Measurements from ENCODE around the gene BMPER.

BMPER gene

DNA sequence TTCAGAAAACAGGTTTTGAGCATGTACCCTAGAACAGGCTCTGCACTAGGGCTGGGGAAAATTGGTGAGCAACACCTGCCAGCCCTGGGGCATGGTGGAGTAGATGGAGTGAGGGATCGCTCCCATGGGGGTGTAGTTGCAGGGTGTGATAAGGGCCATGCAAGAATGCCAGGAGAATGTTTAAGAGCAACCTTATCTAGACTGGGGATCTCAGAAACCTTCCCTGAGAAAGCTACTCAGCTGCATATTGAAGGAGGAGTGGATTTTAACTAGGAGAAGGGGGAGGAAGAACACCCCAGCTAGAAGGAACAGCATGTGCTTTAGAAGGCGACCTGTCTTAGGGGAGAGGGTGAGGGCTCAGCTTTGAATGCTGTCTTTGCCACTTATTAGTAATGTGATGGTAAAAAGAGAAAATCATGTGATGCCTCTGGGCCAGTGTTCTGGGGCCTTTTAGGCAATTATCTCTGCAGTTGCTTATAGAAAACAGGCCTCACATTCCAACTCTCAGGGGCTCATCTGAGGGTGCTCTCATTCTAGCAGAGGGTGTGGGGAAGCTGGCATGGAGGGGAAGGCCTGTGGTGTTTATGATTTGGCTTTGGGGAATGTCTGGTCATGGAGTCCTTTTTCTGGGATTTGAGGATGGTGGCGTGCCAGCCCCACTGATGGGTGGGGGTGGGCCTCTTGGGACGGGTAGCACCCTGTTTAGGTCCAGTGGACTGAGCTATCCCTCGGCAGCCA, 225.4 kb downstream of the BMPER start:
- in situ Hi-C loops (cut with HindIII; ENCODE audit: low sequenced_read_pairs): no loop called here

DNA sequence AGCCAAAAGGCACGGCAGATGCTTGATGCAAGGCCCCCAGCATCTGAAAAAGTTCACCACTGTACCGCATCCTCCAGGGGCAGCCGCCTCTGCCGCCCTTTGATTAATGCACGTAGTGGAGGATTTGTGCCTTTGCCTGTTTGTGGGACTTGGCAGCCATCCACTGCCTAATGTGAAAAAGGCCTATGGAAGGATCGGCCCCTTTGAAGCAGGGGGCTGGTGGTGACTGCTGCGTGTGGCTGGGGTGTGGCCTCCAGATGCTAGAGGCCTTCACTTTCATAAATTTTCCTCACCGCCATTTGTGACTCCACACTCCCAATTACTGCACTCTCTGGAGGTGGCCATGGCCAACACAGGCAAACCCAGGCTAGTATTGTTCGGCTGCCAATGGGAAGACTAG, 226.0 kb downstream of the BMPER start:
- in situ Hi-C loops (cut with HindIII; ENCODE audit: low sequenced_read_pairs): no loop called here

DNA sequence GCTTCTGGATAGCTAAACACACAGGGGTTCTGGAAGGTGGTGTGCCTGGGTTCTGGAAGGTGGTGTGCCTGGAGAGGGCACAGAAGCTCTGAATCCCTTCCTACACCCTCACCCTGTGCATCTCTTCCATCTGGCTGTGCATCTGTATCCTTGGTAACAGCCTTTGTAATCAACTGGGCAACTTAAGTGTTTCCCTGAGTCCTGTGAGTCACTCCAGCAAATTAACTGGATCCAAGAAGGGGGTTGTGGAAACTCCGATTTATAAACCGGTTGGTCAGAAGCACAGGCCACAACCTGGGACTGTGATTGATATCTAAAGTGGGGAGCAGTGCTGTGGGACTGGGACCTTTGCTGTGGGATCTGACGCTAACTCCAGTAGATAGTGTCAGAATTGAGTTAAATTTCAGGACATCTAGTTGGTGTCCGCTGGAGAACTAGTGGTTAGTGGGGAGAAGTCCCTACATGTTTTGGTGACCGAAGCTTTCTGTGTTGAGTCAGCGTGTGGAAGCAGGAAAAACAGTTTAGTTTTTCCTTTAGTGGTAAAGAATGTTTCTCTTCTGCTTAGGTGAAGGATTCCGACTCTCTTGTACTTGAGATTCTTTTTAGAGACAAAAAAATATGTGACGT, 228.1 kb downstream of the BMPER start:
- in situ Hi-C loops (cut with HindIII; ENCODE audit: low sequenced_read_pairs): no loop called here

DNA sequence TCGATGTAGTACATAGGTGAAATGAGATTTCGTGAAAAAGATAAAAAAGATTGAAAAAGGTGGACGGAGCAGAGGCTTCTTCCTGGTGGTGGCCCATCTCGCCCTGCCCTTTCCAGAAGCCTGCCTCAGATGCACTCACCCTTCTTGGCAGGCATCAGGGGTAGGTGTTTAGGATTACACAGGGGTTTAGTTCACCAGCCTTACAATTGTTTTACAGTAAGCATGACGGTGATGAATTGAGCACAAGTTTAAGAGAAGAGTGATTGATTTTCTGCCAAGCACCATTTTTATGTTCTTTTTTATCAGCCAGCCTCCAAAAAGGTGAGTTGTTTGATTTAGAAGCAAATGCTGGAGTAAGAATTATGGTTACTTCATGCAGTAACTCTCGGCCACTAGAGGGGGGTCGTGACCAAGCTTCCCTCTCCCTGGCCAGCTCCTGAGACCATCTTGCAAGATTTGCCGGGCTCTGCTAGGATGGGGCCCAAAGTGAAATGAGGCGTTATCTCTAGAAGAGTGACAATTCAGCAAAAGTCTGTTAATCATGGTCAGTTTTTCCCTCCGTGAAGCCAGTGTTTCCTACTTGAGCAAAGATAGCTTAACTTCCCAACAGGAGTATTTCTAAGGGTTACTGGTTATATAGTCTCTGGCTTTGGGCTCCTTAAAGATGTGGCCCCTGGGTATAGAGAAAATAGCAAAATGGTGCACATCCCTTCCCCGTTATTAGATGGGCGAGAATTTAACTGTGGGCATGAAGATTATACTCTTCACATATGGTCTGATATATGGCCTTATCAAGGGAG, 228.8 kb downstream of the BMPER start:
- in situ Hi-C loops (cut with HindIII; ENCODE audit: low sequenced_read_pairs): no loop called here

DNA sequence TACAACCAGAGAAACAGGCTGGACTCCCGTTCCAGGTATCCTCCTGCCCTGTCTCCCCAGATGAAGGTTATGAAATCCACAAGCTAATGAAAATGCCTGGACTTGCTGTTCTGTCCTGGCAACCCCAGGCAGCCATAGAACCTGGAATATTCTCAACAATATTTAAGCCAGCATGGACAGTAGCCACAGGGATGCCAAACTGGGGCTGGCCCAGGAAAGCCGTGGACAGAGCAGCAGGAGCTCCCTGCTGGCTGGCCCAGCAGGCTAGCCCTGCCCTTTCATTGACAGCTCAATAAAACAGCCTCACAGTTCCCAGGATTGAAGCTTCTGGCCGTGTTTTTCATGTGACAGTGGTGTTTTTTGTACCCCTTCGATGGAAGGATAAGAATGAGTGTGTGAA, 230.6 kb downstream of the BMPER start:
- in situ Hi-C loops (cut with HindIII; ENCODE audit: low sequenced_read_pairs): no loop called here

DNA sequence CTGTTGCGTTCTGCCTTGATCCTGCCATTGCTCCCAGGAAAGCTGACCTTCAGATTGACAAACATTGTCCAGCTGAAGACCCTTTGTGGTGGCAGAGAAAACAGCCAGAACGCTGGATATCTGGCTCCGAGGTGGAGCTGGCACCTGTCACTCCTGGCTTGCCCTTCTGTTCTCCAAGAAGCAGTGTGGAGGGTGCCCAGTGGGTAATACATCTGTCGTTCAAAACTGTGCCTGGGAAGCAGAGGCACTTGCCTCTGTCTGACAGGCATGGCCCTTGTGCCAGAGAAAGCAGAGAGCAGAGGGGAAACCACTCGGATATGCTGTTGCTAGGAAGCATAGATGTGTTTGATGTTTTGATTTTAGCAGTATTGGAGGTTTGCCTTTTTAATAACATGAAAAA, 231.4 kb downstream of the BMPER start:
- in situ Hi-C loops (cut with HindIII; ENCODE audit: low sequenced_read_pairs): no loop called here

DNA sequence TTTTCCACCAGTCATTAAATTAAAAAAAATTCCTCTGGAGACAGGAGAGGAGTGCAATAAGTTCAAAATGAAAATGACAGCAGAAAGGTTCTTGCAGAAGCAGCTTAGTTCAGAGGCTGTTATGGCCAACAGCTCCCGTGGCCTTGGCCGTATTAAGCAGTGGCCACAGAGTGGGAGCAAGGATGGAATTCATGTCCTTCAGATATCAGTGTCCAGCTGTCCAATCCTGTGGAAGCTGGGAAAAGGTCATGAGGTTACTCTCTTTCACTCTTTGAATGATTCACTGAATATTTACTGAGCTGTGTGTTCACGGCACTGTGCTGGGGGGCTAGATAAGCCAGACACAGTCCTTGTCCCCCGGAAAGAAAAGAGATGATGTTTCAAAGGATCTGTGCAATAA, 231.8 kb downstream of the BMPER start:
- in situ Hi-C loops (cut with HindIII; ENCODE audit: low sequenced_read_pairs): no loop called here

DNA sequence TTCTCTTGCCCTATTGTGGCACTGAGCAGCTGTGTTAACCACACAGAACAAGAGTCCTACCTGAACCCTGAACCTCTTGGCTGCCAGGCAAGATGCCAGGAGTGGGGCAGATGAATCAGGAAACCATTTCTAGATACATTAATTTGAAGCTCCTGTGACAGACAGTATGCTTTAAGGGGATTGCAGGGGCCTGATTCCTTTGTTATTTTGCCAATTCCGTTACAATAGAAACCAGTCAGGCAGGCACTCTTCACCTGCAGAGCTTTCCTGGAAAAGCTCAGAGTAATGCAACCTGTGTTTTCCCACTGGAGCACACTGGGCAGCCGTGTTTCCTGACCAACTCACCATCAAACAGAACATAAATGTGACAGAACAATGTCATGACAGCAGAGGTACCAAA, 233.1 kb downstream of the BMPER start:
- in situ Hi-C loops (cut with HindIII; ENCODE audit: low sequenced_read_pairs): no loop called here

DNA sequence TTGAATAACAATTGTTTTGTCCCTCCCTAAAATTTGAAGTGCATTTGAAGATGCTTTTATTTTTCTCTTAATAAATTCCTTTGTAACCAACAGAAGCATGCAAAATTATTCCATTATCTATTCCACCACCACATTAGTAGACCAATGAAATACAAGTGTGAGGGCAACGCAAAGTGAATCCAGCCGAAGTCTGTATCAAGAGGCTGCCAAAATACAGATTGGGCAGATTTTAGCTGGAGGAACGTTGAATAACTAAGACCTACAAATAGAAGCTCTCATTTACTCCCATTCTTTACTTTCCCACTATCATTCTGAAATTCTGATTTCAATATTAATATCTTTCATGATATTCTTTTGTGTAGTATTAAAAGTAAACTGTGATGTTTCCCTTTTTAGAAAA, 233.7 kb downstream of the BMPER start:
- in situ Hi-C loops (cut with HindIII; ENCODE audit: low sequenced_read_pairs): no loop called here

DNA sequence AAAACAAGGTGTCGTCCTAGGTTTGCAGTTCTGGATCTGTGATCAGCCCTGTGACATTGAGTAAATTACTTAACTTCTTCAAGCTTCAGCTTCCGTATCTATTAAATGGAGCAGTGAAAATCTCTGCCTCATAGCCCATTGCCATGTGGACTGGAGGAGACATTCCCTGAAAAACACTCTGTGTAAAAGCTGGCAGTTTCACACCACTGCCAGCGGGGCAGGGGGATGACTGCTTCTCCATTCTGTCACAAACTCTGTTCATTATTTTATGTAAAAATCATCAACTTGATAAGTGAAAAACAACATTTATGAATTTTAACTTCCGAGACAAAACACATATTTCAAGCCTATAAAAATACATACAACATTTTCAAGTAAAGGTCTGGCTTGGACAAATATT, 234.7 kb downstream of the BMPER start:
- in situ Hi-C loops (cut with HindIII; ENCODE audit: low sequenced_read_pairs): no loop called here

DNA sequence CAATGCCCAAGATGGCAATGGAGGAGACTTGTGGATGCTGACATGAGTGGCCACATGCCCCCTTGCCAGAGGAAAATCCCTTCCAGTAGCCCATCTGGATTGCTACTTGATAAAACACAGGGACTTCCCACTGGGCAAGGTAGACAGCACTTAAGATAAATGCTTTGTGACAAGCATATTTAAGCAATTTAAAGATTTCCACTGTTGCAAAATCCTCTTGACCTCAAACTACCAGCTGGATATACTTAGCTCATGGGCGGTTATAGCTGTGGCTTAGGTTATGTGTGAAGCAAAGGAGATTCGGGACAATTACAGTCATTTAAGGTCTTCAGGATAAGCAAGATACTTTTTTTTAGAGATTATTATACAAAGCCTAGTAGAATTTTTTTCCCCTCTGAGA, 238.1 kb downstream of the BMPER start:
- in situ Hi-C loops (cut with HindIII; ENCODE audit: low sequenced_read_pairs): no loop called here

DNA sequence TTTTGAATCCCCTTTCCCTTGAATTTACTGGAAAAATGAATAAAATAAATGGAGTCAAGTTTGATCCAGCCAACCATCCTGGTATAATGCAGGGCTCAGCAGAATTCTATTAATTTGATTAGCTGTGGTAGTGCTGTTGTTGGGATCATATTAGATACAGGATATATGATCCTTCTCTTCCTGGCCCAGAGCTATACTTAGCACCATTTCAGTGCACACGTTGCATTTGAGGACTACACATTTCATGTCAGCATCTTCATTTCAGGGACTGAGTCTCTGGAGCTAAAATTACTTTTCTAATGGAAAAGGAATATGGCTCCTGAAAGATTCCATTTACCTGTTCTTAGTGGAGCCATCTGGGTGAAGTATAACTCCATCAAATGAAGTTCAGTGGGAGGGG, 240.3 kb downstream of the BMPER start:
- in situ Hi-C loops (cut with HindIII; ENCODE audit: low sequenced_read_pairs): no loop called here

DNA sequence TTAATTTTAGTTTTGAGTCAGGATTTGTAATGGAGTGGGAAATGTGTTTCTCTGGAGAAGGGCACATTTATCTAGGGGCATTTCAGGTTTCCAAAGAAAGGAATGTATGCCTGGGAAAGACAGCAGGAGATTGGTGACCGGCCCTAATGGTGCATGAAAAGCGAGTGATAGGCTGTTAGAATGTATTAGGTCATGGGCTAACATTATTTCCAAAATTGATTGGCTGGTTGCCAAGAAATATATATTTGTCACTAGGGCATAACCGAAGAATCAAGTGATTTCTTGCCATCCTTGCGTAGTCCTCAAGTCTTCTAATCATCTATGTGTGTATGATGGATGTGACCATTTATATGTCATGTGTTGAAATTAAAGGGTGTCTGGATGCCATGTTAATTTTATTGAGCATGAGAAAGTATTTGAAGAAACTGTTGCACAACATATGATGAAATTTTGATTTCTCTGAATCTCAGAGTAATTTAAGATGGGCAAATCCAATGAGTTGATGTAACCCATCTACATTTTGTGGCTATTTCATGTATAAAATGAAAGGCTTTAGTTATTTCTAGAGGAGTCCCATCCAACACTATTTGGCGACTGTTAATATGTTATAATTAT, 248.4 kb downstream of the BMPER start:
- in situ Hi-C loops (cut with HindIII; ENCODE audit: low sequenced_read_pairs): no loop called here

DNA sequence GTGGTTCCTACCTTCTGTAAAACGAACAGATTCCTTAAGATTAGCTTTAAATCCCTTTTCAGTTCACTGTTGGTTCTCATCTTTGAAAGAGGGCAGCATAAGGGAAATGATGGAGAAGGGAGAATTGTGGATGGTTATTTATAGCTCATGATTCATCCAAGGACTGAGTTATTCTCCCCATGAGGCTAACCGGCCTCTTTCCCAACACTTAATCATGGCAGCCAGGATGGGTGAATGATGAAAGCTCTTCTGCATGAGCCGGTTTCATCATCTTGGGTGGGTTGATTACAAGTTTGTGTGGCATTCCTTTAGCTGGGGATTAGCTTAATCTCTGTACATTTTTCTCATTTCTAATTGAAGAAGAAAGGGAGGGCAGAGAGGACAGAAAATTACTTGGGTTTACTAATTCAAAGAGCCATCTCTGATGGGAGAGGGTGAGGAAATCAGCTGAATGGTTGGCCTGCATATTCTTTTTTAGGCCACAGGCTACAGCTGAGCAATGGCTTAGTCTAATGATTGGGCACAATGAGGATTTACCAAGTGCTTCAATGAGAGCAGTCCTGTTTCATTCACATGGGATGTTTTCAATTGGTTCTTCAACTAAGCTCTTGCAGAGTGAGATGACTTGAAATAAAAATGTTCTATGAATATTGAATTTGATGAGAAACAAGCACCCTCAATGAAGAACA, 250.0 kb downstream of the BMPER start:
- in situ Hi-C loops (cut with HindIII; ENCODE audit: low sequenced_read_pairs): no loop called here

DNA sequence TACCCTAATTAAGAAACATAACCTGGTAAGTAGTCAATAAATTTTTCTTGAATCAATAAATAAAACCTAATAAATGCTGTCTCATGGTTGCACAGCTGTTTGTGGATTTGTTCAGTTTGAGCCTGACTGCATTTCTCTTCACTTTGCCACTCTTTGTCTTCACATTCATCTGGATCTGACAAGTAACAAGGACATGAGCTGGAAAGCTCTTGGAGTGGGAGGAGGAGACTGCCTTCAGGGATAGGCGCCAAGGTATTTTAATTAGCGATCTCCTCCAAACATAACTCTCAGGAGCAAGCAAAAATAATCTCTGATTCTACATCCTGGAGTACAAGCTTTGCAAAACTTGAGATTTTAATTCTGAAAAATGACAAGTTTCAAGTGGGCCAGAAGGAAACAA, 251.0 kb downstream of the BMPER start:
- in situ Hi-C loops (cut with HindIII; ENCODE audit: low sequenced_read_pairs): no loop called here

DNA sequence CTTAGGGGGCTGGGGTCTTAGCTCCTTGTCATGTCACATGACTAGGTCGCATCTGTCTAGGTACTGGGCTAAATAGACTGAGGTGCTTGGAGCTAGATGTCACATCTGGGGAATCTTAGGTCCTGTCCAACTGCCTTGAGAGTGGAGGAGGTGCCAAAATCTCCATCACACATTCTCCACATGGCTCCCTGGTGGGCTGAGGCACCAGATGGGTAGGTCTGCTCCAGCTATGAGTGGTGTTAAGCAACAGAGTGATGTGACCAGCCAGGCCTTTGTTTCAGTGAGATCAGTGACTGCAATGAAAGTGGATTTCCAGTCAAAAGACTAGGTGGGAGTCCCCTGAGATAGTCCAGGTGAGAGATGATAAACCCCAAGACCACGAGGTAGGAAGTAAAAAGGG, 251.8 kb downstream of the BMPER start:
- in situ Hi-C loops (cut with HindIII; ENCODE audit: low sequenced_read_pairs): no loop called here

DNA sequence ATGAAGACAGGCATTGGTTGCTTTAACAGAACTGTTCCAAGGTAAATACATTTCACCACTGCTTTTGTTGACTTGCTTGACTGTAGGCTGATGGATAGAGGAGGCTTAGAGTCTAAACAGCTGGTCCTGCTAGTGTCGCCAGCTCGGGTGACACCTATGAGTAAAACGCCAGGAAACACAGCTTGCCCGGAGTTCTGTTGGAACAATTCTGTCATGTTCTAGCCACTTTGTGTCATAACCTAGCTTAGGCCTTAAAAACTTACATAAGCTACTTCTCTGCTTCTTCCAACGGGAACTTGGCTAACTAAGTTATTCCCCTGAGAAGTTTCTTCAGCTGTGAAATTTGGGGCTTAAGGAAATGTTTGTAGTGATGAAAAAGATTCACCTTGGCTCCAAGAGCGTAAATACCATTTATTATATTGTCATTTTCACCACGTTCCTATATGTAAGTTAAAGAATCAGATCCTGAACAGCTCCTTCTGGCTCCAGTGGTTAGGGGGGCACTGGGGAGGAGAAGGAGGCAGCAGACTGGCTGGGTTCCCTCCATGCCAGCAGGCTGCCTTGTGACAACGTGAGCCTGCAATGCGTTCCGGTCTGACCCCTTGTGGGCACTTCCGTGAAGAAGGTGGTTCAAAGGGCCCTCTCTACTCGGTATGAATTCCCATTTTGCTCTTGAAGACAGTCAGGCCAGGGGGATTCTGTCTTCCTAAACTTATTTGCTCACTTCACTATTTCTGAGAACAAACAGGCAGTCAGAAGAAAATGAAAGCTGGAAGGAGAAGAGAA, 253.2 kb downstream of the BMPER start:
- in situ Hi-C loops (cut with HindIII; ENCODE audit: low sequenced_read_pairs): no loop called here

DNA sequence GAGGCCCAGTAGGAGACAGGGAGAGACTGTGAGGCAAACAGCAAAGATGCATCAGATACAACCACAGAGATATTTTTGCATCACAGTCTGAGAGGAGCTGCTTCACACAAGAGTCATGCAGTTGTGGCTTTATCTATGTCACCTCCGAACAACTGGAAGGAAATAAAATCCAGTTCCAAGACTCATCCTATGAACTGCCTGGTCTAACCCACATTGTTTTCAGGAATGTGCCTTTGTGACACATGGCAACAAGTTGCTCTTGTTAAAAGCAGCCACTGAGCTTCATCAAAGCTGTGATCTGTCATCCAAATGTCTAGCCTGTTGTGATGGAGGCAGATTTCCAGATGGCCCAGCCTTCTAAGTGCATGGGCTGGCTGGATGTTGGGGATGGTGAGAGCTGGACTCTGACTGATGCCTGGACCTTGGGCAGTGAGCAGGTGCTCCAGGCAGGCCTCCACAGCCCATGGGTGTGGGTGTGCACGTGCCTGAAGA, 255.0 kb downstream of the BMPER start:
- in situ Hi-C loops (cut with HindIII; ENCODE audit: low sequenced_read_pairs): no loop called here

DNA sequence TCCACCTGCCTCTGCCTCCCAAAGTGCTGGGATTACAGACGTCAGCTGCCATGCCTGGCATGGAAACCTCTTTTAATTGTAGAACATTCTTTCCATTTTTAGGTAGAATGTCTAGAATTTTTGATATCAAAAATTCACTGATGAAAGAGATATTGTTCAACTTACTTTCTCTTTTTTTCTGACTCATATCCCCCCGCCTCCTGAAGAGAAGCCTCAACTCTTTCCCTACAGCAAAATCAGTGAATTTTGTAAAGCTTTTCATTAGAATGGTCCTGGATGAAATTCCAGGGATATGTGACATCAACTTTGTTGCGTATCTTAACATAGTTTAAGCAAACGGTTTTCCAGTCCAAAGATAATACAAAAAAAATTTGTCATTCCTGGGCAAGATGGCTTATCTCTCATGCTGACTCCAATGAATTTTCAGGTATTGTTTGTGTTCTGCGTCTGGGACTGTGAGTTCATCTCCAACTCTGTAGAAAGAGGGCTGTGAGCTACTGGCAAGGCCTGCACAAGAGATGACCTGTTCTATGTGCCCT, 256.8 kb downstream of the BMPER start:
- in situ Hi-C loops (cut with HindIII; ENCODE audit: low sequenced_read_pairs): no loop called here

DNA sequence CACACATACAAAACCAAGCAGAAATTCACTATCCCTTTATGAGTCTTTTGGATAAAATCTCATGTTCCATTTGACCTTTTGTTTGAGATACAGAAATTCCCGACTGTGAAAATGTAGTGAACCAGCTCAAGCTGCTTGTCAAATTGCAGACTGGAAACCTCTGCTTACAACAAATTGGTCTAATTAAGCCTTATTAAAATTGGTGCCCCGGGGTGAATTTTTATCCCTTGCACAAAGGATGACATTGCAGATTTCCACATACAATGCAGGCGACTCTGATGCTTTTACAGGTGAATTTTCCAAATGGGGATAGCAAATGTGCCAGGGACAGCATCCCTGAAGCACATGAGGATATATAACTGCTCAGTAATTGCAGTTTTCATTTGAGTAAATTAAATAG, 257.3 kb downstream of the BMPER start:
- in situ Hi-C loops (cut with HindIII; ENCODE audit: low sequenced_read_pairs): no loop called here
